Measurements from ENCODE around the gene GALNTL6.

DNA sequence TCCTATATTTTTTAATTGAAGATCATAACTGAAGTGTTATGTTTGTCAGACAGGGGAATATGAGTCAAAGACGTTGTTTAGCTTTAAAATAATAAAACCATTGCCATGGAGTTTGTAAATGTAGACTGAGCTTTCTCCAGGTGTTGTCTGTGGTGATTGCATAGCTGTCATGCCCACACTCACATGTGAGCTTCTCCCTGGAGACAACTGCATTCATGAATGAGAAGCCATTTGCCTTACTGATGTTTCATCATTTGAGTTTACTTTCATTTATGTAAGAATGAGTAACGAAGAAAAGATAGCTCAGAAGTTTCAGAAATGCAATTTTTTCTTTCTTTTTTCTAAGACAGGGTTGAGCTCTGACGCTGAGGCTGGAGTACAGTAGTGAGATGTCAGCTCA, 339.1 kb downstream of the GALNTL6 start:
- TF ChIP-seq ZNF331 (CRISPR knock-in tag; IDR thresholded peaks at IDR 0.05; ENCODE audit: low read depth): no peak
- TF ChIP-seq, protein P1, sequence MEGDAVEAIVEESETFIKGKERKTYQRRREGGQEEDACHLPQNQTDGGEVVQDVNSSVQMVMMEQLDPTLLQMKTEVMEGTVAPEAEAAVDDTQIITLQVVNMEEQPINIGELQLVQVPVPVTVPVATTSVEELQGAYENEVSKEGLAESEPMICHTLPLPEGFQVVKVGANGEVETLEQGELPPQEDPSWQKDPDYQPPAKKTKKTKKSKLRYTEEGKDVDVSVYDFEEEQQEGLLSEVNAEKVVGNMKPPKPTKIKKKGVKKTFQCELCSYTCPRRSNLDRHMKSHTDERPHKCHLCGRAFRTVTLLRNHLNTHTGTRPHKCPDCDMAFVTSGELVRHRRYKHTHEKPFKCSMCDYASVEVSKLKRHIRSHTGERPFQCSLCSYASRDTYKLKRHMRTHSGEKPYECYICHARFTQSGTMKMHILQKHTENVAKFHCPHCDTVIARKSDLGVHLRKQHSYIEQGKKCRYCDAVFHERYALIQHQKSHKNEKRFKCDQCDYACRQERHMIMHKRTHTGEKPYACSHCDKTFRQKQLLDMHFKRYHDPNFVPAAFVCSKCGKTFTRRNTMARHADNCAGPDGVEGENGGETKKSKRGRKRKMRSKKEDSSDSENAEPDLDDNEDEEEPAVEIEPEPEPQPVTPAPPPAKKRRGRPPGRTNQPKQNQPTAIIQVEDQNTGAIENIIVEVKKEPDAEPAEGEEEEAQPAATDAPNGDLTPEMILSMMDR (conservative IDR thresholded peaks at IDR 0.05; ENCODE audit: low read depth in 2 of 2): no peak
- no peak for TF ChIP-seq EZH2 (IDR thresholded peaks at IDR 0.05; ENCODE audit: low read depth, unreplicated experiment)
- no peak for TF ChIP-seq POLR2AphosphoS5 (IDR thresholded peaks at IDR 0.05; ENCODE audit: low read depth)
- TF ChIP-seq REST (IDR thresholded peaks at IDR 0.05; ENCODE audit: unreplicated experiment): no peak
